SK-N-SH (cell line): ENCODE results near the gene OCA2. TPM values are rescaled to one million over a fixed set of nuclear protein-coding genes. Genes with fewer than 3 reads are reported as not detected.

Experiments
- CTCF ChIA-PET: fragments of 300-600, 350-600 bp; formaldehyde crosslinking; extraction: SDS; loops from one replicate; lab custom pipeline; 2021; lab: Yijun Ruan, JAX
- POLR2A ChIA-PET: fragments of 350-600 bp; sonication (Branson Sonifier 250); formaldehyde crosslinking; extraction: SDS; loops from one replicate; lab custom pipeline; 2020; ENCODE audit warnings: antibody characterized with exemption, inconsistent platforms; lab: Yijun Ruan, JAX
- DNase-seq: peaks from one replicate; pipeline ENCODE4 v3.0.0; 2012
- H2AFZ ChIP-seq: fragments of 200-600 bp; sonication (generic); 2 replicates; pipeline ENCODE4 v1.8.1; 2016; ENCODE audit warnings: antibody characterized with exemption, mild to moderate bottlenecking, low read depth
- H3F3A ChIP-seq: fragments of 200-600 bp; sonication (generic); replicated peaks from 2 replicates; pipeline ENCODE3; 2016; ENCODE audit warnings: antibody characterized with exemption, mild to moderate bottlenecking; ENCODE audit not compliant: insufficient read depth
- H3K27ac ChIP-seq, 2 experiments: fragments of 200-500 bp in 1 of 2; fragments of 200-600 bp in 1 of 2; sonication (Bioruptor generic) in 1 of 2; sonication (generic), shearing (Covaris generic) in 1 of 2; 2 replicates each; pipeline versions ENCODE4 v1.5.1 to v1.6.1; 2014 to 2016; ENCODE audit warnings: low read depth in 2 of 2, inconsistent platforms in 1 of 2, low read length in 1 of 2, mild to moderate bottlenecking in 1 of 2, mixed read lengths in 1 of 2
- H3K27me3 ChIP-seq: fragments of 200-600 bp; sonication (generic), shearing (Covaris generic); 2 replicates; pipeline ENCODE4 v1.6.1; 2016; ENCODE audit warnings: mixed run types; ENCODE audit not compliant: insufficient read depth
- H3K36me3 ChIP-seq, 2 experiments: fragments of 200-500 bp in 1 of 2; fragments of 200-600 bp in 1 of 2; sonication (Bioruptor generic) in 1 of 2; sonication (generic) in 1 of 2; replicated peaks in 1 of 2; 2 replicates each; pipeline versions ENCODE3 to v1.5.1; 2014 to 2016; ENCODE audit warnings: low read length in 1 of 2, mild to moderate bottlenecking in 1 of 2; ENCODE audit not compliant: insufficient read depth in 2 of 2, control insufficient read depth in 1 of 2
- H3K4me1 ChIP-seq, 2 experiments: fragments of 200-500 bp in 1 of 2; fragments of 200-600 bp in 1 of 2; sonication (Bioruptor generic) in 1 of 2; sonication (generic), shearing (Covaris generic) in 1 of 2; 2 replicates each; pipeline versions ENCODE4 v1.5.1 to v1.6.1; 2014 to 2016; ENCODE audit warnings: low read depth in 1 of 2, low read length in 1 of 2, mixed run types in 1 of 2; ENCODE audit not compliant: insufficient read depth in 2 of 2, control insufficient read depth in 1 of 2
- H3K4me2 ChIP-seq: fragments of 200-600 bp; sonication (generic), shearing (Covaris generic); 2 replicates; pipeline ENCODE4 v1.6.1; 2017; ENCODE audit warnings: mixed run types
- H3K4me3 ChIP-seq, 2 experiments: fragments of 200-500 bp in 1 of 2; fragments of 200-600 bp in 1 of 2; sonication (Bioruptor generic) in 1 of 2; sonication (generic), shearing (Covaris generic) in 1 of 2; 2 replicates each; pipeline versions ENCODE4 v1.5.1 to v1.8.1; 2014 to 2016; ENCODE audit warnings: low read depth in 2 of 2, inconsistent platforms in 1 of 2, low read length in 1 of 2, mild to moderate bottlenecking in 1 of 2, mixed read lengths in 1 of 2, moderate library complexity in 1 of 2
- H3K79me2 ChIP-seq: fragments of 200-600 bp; sonication (generic); 2 replicates; pipeline ENCODE4 v1.8.1; 2017; ENCODE audit warnings: mild to moderate bottlenecking; ENCODE audit not compliant: insufficient read depth
- H3K9ac ChIP-seq: fragments of 200-600 bp; sonication (generic); 2 replicates; pipeline ENCODE4 v1.6.1; 2017; ENCODE audit warnings: mixed run types
- H3K9me2 ChIP-seq: fragments of 200-600 bp; sonication (generic); 2 replicates; pipeline ENCODE4 v1.6.1; 2017; ENCODE audit warnings: mixed run types
- H3K9me3 ChIP-seq: fragments of 200-600 bp; sonication (generic); 2 replicates; pipeline ENCODE4 v1.6.1; 2017; ENCODE audit warnings: mixed run types, mild to moderate bottlenecking, moderate library complexity
- H4K20me1 ChIP-seq: fragments of 200-600 bp; sonication (generic); 2 replicates; pipeline ENCODE4 v1.6.1; 2017; ENCODE audit warnings: mild to moderate bottlenecking, mixed run types; ENCODE audit not compliant: insufficient read depth
- ELF1 ChIP-seq: IDR thresholded peaks from 2 replicates; pipeline ENCODE4 v1.4.0; 2012
- EP300 ChIP-seq, 2 experiments: IDR thresholded peaks; 2 replicates each; pipeline versions ENCODE4 v1.4.0 to v1.6.1; 2012; ENCODE audit warnings: borderline replicate concordance in 1 of 2, low read depth in 1 of 2, low read length in 1 of 2
- FOSL2 ChIP-seq: IDR thresholded peaks from 2 replicates; pipeline ENCODE4 v1.4.0; 2012; ENCODE audit warnings: low read depth, mild to moderate bottlenecking, moderate library complexity, borderline replicate concordance
- GABPA ChIP-seq: IDR thresholded peaks from 2 replicates; pipeline ENCODE4 v1.4.0; 2012; ENCODE audit warnings: low read depth, mild to moderate bottlenecking
- MEF2A ChIP-seq: IDR thresholded peaks from 2 replicates; pipeline ENCODE4 v1.4.0; 2012; ENCODE audit warnings: low read depth, borderline replicate concordance
- NFIC ChIP-seq: IDR thresholded peaks from 2 replicates; pipeline ENCODE4 v1.4.0; 2012; ENCODE audit warnings: borderline replicate concordance
- NRF1 ChIP-seq: IDR thresholded peaks from 2 replicates; pipeline ENCODE4 v1.6.1; 2012; ENCODE audit warnings: low read depth, mild to moderate bottlenecking, low read length
- POLR2AphosphoS5 ChIP-seq: IDR thresholded peaks from 2 replicates; pipeline ENCODE4 v1.6.1; 2012; ENCODE audit warnings: low read depth, low read length
- RAD21 ChIP-seq: IDR thresholded peaks from 2 replicates; pipeline ENCODE4 v1.6.1; 2012; ENCODE audit warnings: mild to moderate bottlenecking, low read length
- SIN3A ChIP-seq: IDR thresholded peaks from 2 replicates; pipeline ENCODE4 v1.6.1; 2012; ENCODE audit warnings: low read depth, mild to moderate bottlenecking, low read length, moderate library complexity, borderline replicate concordance
- TEAD4 ChIP-seq: IDR thresholded peaks from 2 replicates; pipeline ENCODE4 v1.4.0; 2012; ENCODE audit warnings: mild to moderate bottlenecking, borderline replicate concordance; ENCODE audit not compliant: insufficient read depth
- YY1 ChIP-seq: IDR thresholded peaks from 2 replicates; pipeline ENCODE4 v1.4.0; 2012; ENCODE audit warnings: low read depth, mild to moderate bottlenecking
- WGBS: methylation state at CpG from one replicate; pipeline ENCODE4 v1.1.6; 2017; ENCODE audit warnings: low lambda C conversion rate; 5-methylcytosine and 5-hydroxymethylcytosine counted together
- polyA plus RNA-seq, 3 experiments: library from polyadenylated mRNA; depleted of rRNA; stranded (reverse); fragments of >200 nt; gene quantifications; 2 replicates each; pipeline ENCODE4 v1.2.3, GENCODE V29; 2012
- TF ChIP-seq, protein P1 (sequence below): IDR thresholded peaks from 2 replicates; pipeline ENCODE4; 2012
- TF ChIP-seq, protein P2 (sequence below): IDR thresholded peaks from 2 replicates; pipeline ENCODE4 v1.4.0; 2012; ENCODE audit warnings: low read depth, borderline replicate concordance

OCA2 gene
- polyA plus RNA-seq, 1 of the 3 experiments (the other 2 are of a cell fraction): 0.16 TPM

- TF ChIP-seq EP300 (IDR thresholded peaks at IDR 0.05; ENCODE audit: borderline replicate concordance in 1 of 2, low read depth in 1 of 2, low read length in 1 of 2) (0 out of 4 replicates have a peak, but pooled peaks of 1 of the 2 experiments have one; percentile 30), FOSL2 (no peak), YY1 (no peak), TEAD4 (no peak), POLR2AphosphoS5 (no peak), ELF1 (no peak), SIN3A (no peak), NRF1 (no peak), MEF2A (no peak), GABPA (no peak), NFIC (no peak)
- TF ChIP-seq, protein P1, sequence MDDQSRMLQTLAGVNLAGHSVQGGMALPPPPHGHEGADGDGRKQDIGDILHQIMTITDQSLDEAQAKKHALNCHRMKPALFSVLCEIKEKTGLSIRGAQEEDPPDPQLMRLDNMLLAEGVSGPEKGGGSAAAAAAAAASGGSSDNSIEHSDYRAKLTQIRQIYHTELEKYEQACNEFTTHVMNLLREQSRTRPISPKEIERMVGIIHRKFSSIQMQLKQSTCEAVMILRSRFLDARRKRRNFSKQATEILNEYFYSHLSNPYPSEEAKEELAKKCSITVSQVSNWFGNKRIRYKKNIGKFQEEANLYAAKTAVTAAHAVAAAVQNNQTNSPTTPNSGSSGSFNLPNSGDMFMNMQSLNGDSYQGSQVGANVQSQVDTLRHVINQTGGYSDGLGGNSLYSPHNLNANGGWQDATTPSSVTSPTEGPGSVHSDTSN: no peak
- TF ChIP-seq, all 33 proteins: peak for 7
These were observed 77.7 kb downstream of the OCA2 start (continued) for GRCh38 chr15:28021281-28022039.

DNA sequence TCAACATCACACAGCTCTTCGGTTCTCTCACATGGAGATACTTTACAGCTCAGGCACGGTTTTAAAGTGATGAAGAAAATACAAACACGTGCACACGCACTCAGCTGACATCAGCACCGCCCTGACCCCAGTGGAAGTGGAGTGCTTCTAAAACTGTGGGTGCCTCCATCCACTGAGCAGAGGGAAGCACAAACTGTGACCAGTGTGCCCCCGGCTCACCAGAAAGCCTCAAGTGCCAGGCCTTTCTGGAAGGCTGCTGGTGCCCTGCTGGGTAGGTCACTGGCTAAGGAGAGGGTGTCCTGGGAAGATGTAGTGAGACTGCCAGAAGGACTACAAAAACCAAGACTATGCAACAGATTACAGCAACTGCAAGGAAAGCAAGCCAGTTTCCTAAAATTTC lies 78.5 kb downstream of the OCA2 start:
- TF ChIP-seq, protein P2, sequence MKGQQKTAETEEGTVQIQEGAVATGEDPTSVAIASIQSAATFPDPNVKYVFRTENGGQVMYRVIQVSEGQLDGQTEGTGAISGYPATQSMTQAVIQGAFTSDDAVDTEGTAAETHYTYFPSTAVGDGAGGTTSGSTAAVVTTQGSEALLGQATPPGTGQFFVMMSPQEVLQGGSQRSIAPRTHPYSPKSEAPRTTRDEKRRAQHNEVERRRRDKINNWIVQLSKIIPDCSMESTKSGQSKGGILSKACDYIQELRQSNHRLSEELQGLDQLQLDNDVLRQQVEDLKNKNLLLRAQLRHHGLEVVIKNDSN: no peak
- TF ChIP-seq NFIC (no peak), RAD21 (no peak), TEAD4 (no peak), NRF1 (no peak), GABPA (no peak)

More for the DNA sequence above, 78.5 kb downstream of the OCA2 start:
- Histone ChIP-seq H3K36me3 (no peaks in the 10 kb centered on the region), H3K4me1 (peaks cover 0 to 23% of the 10 kb centered on the region in 2 experiments; a peak in 2 of 4 replicates), H4K20me1 (no peaks in the 10 kb centered on the region), H3K4me3 (no peak overlapping the region), H3K9me2 (no peaks in the 10 kb centered on the region), H3K79me2 (no peaks in the 10 kb centered on the region), H3K9me3 (no peaks in the 10 kb centered on the region), H3K27me3 (no peaks in the 10 kb centered on the region), H3F3A (no peaks in the 10 kb centered on the region), H3K27ac (no peak overlapping the region), H3K4me2 (no peak overlapping the region), H2AFZ (no peak overlapping the region), H3K9ac (no peak overlapping the region)
- no peak for DNase-seq
- CTCF ChIA-PET: interaction anchor here (0.6 to 5.4 kb wide), 19 partner anchors 8 to 1129 kb away, joined by 3 to 44 read pairs (median 5); partner anchors contain the start of gene OCA2
- POLR2A ChIA-PET: no interaction called here
- WGBS: 57% methylated on average over 6 of the region's 6 CpGs
